RPMI8226 (cell line): Measurements from ENCODE around the gene SBNO1.
"Not testable (repeated sequence)": the region's sequence is repeated elsewhere in the genome, so short reads cannot be mapped to it uniquely, and the experiment has no call there.

Source experiments
- DNase-seq: peaks from one replicate; pipeline ENCODE4 v3.0.0-alpha.2; 2015

Gene SBNO1

GRCh38 chr12:123336530-123336929 is 28.1 kb downstream of the SBNO1 start:
- no peak for DNase-seq

GRCh38 chr12:123335490-123335889 is 29.2 kb downstream of the SBNO1 start:
- DNase-seq, result no peak

- no peak for DNase-seq
These were observed 34.8 kb downstream of the SBNO1 start for GRCh38 chr12:123329799-123330198.

DNA sequence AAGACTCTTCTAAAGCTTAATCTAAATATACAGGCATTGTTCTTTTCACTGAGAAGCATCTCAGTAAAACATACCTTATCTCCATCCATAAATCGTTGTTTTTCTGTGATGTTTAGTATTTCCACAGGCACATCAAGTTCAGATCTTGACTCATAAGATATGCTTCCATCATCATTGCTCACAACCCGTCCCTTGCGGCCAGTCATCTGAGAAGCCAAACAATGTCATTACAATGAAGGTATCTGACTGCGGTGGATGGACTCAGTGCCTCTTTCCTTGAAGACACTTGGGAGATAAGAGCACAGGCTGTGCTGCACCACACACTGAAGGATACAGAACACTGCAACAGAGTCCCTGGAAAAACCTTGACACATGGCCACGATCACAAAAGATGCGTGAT is 44.8 kb downstream of the SBNO1 start:
- DNase-seq, result no peak

DNA sequence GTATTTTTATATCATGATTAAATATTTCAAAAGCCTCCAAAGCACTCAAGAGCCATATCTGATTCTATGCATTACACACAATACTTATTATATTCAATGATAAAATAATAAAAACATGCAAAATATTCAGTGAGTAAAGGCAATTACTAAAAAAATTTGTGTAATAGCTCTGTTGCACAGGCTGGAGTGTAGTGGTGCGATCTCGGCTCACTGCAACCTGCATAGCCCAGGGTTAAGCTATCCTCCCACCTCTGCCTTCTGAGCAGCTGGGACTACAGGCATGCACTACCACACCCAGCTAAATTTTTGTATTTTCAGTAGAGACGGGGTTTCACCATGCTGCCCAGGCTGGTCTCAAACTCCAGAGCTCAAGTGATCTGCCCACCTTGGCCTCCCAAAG is 45.4 kb downstream of the SBNO1 start:
- DNase-seq, result no peak

DNA sequence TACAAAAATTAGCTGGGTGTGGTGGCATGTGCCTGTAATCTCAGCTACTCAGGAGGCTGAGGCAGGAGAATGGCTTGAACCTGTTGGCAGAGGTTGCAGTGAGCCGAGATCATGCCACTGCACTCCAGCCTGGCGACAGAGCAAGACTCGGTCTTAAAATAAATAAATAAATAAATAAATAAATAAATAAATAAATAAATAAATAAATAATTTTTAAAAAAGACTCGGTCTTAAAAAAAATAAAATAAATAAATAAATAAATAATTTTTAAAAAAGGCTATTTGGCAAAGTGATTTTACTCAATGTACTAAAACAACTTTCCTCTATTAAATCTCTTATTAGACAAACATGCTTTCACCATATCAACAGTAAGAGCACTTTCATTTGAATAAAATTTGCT is 51.6 kb downstream of the SBNO1 start:
- not testable (repeated sequence) for DNase-seq

DNA sequence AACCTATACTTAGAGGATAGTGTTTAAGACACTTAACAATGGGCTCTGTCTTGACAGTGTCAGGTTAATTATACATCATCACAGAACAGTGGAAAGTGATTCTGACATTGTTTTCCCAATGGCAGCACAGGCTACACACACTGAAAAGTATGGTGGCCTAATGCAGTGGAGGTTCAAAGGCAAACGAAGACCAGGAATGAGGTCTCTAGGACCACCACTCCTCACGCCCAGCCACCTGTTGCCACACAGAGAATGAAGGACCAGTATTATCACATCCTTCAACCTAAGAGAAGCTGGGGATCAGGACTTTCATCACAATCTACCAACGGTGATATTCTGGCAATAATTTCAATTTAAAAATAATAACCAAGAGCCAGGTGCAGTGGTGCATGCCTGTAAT is 58.4 kb downstream of the SBNO1 start:
- no peak for DNase-seq

GRCh38 chr12:123305136-123305535 is 59.5 kb downstream of the SBNO1 start:
- no peak for DNase-seq

DNA sequence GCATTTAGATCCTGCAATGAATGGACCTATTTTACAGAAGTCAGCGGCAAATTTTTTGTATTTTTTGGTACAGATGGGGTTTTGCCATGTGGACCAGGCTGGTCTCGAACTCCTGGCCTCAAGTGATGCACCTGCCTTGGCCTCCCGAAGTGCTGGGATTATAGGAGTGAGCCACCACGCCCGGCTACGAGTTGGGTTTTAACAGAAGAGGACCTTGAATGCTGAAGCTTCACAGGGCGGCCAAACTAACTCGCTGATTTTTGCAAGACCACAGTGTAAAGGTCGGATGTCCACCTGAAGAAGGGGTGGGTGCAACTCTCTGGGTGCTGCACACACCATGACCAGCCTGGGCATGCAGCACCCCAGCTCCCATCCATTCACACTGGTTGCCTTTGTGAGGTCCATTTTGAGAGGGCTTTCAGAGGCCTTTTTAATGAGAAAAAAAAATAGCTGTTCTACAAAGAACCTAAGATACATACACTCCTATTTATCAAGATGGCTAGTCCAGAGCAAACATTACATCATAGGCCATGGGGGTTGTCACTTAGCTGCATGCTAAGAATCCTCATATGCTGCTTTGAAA is 71.4 kb downstream of the SBNO1 start:
- DNase-seq, result no peak

GRCh38 chr12:123289911-123290310 is 74.7 kb downstream of the SBNO1 start:
- no peak for DNase-seq

GRCh38 chr12:123288751-123289346 is 75.8 kb downstream of the SBNO1 start:
- DNase-seq, result no peak

- no peak for DNase-seq
These were observed 77.8 kb downstream of the SBNO1 start for GRCh38 chr12:123286652-123287373.

- DNase-seq, result no peak
These were observed 80.0 kb downstream of the SBNO1 start for GRCh38 chr12:123284669-123285068.

DNA sequence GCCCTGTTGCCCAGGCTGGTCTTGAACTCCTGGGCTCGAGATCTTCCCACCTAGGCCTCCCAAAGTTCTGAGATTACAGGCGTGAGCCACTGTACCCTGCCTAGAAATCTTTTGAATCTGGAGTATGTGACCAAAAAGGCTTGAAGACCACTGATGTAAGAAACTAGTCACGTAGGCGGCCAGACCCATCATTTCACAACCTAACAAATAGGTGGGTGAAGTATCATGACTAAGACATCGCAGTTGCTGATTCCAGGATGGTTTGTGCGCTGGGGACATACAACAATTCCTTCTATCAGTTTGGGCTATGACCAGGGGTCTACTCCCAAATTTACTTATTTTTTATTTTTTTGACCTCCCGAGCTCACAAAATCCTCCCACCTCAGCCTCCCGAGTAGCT is 81.2 kb downstream of the SBNO1 start:
- no peak for DNase-seq

GRCh38 chr12:123282111-123282510 is 82.5 kb downstream of the SBNO1 start:
- no peak for DNase-seq

GRCh38 chr12:123280971-123281370 is 83.7 kb downstream of the SBNO1 start:
- no peak for DNase-seq

DNA sequence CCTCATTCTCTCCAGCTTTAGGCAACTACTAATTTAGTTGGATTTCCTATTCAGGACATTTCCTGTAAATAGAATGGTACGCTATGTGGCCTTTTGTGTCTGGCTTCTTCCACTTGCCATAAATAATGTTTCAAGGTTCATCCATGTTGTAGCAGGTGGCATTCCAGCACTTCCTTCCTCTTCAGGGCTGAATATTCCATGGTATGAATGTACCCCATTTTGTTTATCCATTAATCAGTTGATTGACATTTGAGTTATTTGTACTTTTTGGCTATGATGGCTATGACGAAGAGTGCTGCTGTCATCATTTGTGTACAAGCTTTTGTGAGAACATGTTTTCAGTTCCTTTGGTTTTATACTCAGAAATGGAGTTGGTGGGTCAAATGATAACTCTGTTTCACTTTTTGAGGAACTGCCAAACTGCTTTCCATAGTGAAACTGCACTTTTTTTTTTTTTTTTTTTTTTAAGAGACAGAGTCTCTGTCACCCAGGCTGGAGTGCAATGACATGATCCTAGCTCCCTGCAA is 86.5 kb downstream of the SBNO1 start:
- peak; percentile 82 for DNase-seq

DNA sequence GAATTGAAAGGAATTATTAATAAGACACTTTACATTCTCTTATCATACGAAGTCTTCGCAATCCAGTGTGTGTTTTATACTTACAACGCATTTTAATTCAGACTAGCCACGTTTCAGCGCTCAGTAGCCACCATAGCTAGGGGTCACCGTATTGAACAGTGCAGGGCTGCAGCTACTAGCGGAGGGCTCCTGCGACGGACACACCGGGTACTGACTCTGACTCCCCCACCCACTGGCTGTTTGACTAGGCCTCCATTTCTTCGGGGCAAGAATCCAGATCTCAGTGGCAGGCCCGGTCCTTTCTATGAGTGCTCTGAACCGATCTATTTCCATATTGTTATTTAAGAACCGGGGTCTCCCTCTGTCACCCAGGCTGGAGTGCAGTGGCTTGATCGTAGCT is 91.5 kb downstream of the SBNO1 start:
- DNase-seq, result no peak

GRCh38 chr12:123271001-123271668 is 93.5 kb downstream of the SBNO1 start:
- DNase-seq, result peak; percentile 82

DNA sequence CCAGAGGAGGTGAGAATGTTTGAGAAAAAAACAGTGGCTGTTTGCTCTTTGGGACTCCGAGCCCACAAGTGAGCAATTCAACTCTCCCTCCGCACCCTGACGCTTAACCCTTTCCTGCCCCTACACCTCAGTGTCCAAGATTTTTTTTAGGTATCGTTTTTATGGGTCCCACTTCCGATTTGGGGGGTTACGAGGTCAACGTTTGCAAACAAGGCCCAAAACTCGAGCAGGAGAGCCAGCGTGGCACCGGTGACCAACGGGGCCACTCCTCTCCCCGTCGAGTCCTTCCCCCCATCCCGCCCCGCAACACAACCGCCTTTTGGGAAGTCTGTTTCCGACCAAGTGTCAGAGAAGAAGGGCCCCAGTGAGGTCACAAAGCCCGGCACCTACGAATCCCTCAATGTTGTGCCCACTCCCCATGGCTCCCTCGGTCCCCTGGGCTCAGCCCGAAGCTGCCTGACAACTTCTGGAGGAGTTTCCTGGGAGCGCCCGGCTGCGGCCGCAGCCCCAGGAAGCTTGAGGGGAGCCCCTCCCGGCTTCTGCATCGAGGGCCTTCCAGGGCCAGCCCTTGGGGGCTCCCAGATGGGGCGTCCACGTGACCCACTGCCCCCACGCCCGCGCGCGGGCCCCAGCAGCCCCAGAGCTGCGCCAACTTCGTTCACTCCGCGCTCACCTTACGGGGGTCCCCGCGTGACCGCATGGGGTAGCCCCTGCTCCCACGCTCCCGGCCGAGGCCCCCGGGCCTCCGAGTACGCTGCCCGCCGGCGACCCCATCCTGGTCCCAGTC is 94.2 kb downstream of the SBNO1 start:
- DNase-seq, result no peak

- no peak for DNase-seq
These were observed 94.8 kb downstream of the SBNO1 start for GRCh38 chr12:123269896-123270213.

DNA sequence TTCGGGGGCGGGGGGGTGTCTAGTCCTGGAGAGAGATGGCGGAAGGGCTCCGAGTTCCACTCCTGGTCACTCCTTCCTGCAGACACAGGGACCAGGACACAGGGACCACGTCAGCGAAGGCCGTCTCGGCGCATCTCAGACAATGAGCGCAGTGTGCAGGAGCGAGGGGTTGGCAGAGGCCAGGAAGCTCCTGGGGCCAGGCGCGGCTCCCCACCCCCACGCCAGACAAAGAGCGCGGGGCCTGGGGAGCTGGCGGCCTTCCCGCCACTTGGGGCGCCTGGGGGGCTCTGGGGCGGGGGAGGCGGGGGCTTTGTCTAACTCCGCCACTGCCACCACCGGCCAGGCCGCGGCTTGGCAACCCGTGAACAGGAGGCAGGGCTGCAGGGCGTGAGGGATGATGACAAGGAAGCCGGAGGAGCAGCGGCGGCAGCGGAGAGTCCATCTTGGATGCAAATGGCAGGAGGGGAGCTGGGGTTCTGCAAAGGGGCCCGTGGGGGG is 95.2 kb downstream of the SBNO1 start:
- peak; percentile 11 for DNase-seq

DNA sequence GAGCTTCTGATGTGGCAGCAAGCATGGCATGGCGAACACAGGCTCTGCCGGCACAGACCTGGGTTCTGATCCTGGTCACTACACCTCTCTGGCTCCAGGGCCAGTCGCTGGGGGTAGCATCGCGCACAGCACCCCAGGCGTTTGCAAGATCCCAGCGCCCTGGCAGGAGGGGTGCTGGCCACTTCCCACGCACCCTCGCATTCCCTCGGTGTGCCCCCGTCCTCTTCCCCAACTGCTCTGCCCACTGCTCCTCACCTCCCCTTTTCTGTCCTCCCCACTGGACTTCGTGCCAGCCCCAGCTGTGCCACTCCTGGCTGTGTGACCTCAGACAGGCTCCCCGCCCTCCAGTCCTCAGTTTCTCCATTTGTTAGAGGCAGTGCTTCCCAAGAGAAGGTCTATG is 95.8 kb downstream of the SBNO1 start:
- DNase-seq, result no peak
